Ascending aorta (tissue), 2 donors: Measurements from ENCODE around the gene LIN37. TPM values are rescaled to one million over a fixed set of nuclear protein-coding genes. Genes with fewer than 3 reads are reported as not detected.

Experiments
- DNase-seq, 2 donors: peaks; one replicate each; pipeline ENCODE4 v3.0.0-alpha.2; 2019; ENCODE audit warnings: low spot score in 2 of 2
- H3K27ac ChIP-seq, 2 donors: fragments of 200-600 bp; sonication (generic); one replicate each; pipeline ENCODE4 v1.5.1; 2016 to 2017; ENCODE audit warnings: mild to moderate bottlenecking in 1 of 2
- H3K27me3 ChIP-seq: fragments of 200-600 bp; sonication (generic); one replicate; pipeline ENCODE4 v1.5.1; 2017
- H3K36me3 ChIP-seq, 2 donors: fragments of 200-600 bp; sonication (generic); one replicate each; pipeline ENCODE4 v1.5.1; 2016
- H3K4me1 ChIP-seq, 2 donors: fragments of 200-600 bp; sonication (generic); one replicate each; pipeline ENCODE4 v1.5.1; 2016 to 2017; ENCODE audit warnings: mild to moderate bottlenecking in 1 of 2
- H3K4me3 ChIP-seq, 2 donors: fragments of 200-600 bp; sonication (generic); one replicate each; pipeline ENCODE4 v1.5.1; 2016 to 2017; ENCODE audit warnings: mild to moderate bottlenecking in 1 of 2
- H3K9me3 ChIP-seq, 2 donors: fragments of 200-600 bp; sonication (generic); one replicate each; pipeline ENCODE4 v1.5.1; 2016
- CTCF ChIP-seq, 3 experiments: fragments of 200-600 bp in 2 of 3; fragments of 450-650 bp in 1 of 3; sonication (generic) in 2 of 3; IDR thresholded peaks; one replicate each; pipeline ENCODE4 v1.5.1; 2016 to 2019; ENCODE audit warnings: antibody characterized with exemption in 3 of 3, mild to moderate bottlenecking in 1 of 3, moderate library complexity in 1 of 3
- intact Hi-C: fragments of 100-400 bp; cut with DNase I; formaldehyde crosslinking; loops from one replicate; pipeline ENCODE4 v1.15.1; 2023
- total RNA-seq: library from RNA; depleted of rRNA; stranded (reverse); fragments of >200 nt; gene quantifications from one replicate; pipeline ENCODE4 v1.1.0, GENCODE V29; 2016

LIN37 gene
- total RNA-seq, 1 donor from 2014 or later, result 29.9 TPM

GRCh38 chr19:35784503-35785338 is 36.3 kb downstream of the LIN37 start:
- no peak overlapping the region for H3K4me3 ChIP-seq
- no peak for TF ChIP-seq CTCF (IDR thresholded peaks at IDR 0.05)
- no peaks in the 10 kb centered on the region for H3K27me3 ChIP-seq
- H3K9me3 ChIP-seq, result no peaks in the 10 kb centered on the region
- DNase-seq, result no peak
- peaks cover 22 to 46% of the 10 kb centered on the region in 2 donors for H3K36me3 ChIP-seq
- H3K4me1 ChIP-seq, result no peaks in the 10 kb centered on the region
- intact Hi-C loops, result no loop called here
- H3K27ac ChIP-seq, result no peak overlapping the region

- peaks cover 19 to 40% of the 10 kb centered on the region in 2 donors for H3K36me3 ChIP-seq
- no peaks in the 10 kb centered on the region for H3K9me3 ChIP-seq
- no peak for DNase-seq
- no peaks in the 10 kb centered on the region for H3K4me1 ChIP-seq
- intact Hi-C loops, result no loop called here
- H3K27ac ChIP-seq, result no peak overlapping the region
- H3K4me3 ChIP-seq, result no peak overlapping the region
- H3K27me3 ChIP-seq, result no peaks in the 10 kb centered on the region
- no peak for TF ChIP-seq CTCF (IDR thresholded peaks at IDR 0.05)
These were observed 36.9 kb downstream of the LIN37 start for GRCh38 chr19:35785339-35785627.

GRCh38 chr19:35786299-35787160 is 38.2 kb downstream of the LIN37 start:
- H3K36me3 ChIP-seq, result peaks cover 10 to 28% of the 10 kb centered on the region in 2 donors
- H3K9me3 ChIP-seq, result no peaks in the 10 kb centered on the region
- intact Hi-C loops, result no loop called here
- TF ChIP-seq CTCF (IDR thresholded peaks at IDR 0.05), result no peak
- no peaks in the 10 kb centered on the region for H3K4me1 ChIP-seq
- H3K4me3 ChIP-seq, result no peak overlapping the region
- no peak for DNase-seq
- H3K27ac ChIP-seq, result no peak overlapping the region
- H3K27me3 ChIP-seq, result no peaks in the 10 kb centered on the region

GRCh38 chr19:35787227-35787799 is 38.9 kb downstream of the LIN37 start:
- intact Hi-C loops, result no loop called here
- Histone ChIP-seq H3K36me3 (peaks cover 9 to 22% of the 10 kb centered on the region in 2 donors), H3K4me1 (no peaks in the 10 kb centered on the region), H3K27me3 (no peaks in the 10 kb centered on the region), H3K4me3 (no peak overlapping the region), H3K27ac (no peak overlapping the region), H3K9me3 (no peaks in the 10 kb centered on the region)
- DNase-seq, result no peak
- no peak for TF ChIP-seq CTCF (IDR thresholded peaks at IDR 0.05)

- H3K9me3 ChIP-seq, result no peaks in the 10 kb centered on the region
- H3K4me1 ChIP-seq, result no peaks in the 10 kb centered on the region
- H3K27ac ChIP-seq, result no peak overlapping the region
- DNase-seq, result no peak
- no peaks in the 10 kb centered on the region for H3K27me3 ChIP-seq
- intact Hi-C loops, result no loop called here
- peaks cover 3 to 15% of the 10 kb centered on the region in 2 donors for H3K36me3 ChIP-seq
- H3K4me3 ChIP-seq, result no peak overlapping the region
- TF ChIP-seq CTCF (IDR thresholded peaks at IDR 0.05), result no peak
These were observed 40.0 kb downstream of the LIN37 start for GRCh38 chr19:35788205-35788960.
